Measurements from ENCODE around the gene EEFSEC.
"Not testable (repeated sequence)": the region's sequence is repeated elsewhere in the genome, so short reads cannot be mapped to it uniquely, and the experiment has no call there.

Gene EEFSEC

DNA sequence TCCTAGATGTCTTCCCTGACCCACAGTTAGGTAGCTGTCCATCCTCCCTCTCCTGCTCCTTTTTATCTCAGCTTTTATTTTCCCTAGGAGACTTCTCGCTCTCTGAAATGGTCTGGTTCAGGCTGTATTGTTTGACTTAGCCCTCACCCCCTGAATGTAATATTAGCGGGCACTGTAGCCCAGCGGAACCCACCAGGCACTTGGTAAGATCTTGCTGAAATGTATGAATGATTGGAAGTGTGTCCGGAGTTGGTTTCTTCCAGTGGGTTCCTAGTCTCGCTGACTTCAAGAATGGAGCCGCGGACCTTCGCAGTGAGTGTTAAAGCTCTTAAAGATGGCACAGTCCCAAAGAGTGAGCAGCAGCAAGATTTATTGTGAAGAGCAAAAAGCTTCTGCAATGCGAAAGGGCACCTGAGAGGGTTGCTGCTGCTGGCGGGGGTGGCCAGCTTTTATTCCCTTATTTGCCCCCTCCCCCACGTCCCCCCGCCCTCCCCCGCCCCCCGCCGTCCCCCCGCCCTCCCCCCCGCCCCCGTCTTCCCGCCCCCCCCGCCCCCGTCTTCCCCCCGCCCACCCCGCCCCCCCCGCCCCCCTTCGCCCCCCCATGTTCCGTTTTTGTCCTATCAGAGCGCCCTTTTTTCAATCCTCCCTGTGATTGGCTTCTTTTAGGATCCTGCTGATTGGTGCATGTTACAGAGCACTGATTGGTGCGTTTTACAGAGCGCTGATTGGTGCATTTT is 694 bp upstream of the EEFSEC start:
- Histone ChIP-seq H2AFZ (ENCODE audit: low read length) (peak overlapping the region; percentile 78), H3F3A (ENCODE audit: insufficient read depth, low read length) (peaks cover 12% of the 10 kb centered on the region), H3K27me3 (replicated peaks; ENCODE audit: insufficient read depth, low read length) (no peaks in the 10 kb centered on the region), H3K9me3 (replicated peaks; ENCODE audit: insufficient read depth, low read length) (no peaks in the 10 kb centered on the region), H3K9me2 (replicated peaks; ENCODE audit: insufficient read depth, low read length) (no peaks in the 10 kb centered on the region), H3K4me2 (ENCODE audit: low read depth, low read length) (peak overlapping the region; percentile 55; the same call in 1 of the 2 replicates), H4K20me1 (ENCODE audit: insufficient read depth, low read length) (no peaks in the 10 kb centered on the region), H3K79me2 (ENCODE audit: low read length) (peaks cover 21% of the 10 kb centered on the region), H3K4me1 (ENCODE audit: low read length) (no peaks in the 10 kb centered on the region), H3K4me3 (ENCODE audit: low read length) (peak overlapping the region; percentile 84), H3K36me3 (replicated peaks; ENCODE audit: insufficient read depth, low read length) (no peaks in the 10 kb centered on the region), H3K9ac (ENCODE audit: low read length) (peak overlapping the region; percentile 82; the same call in 1 of the 2 replicates), H3K27ac (ENCODE audit: low read length) (peak overlapping the region; percentile 71; the same call in 1 of the 2 replicates)
- DNase-seq: peak; percentile 79
- no peak for TF ChIP-seq EZH2 (optimal IDR thresholded peaks at IDR 0.05; ENCODE audit: low read depth, low read length)
- TF ChIP-seq EZH2phosphoT487 (IDR thresholded peaks at IDR 0.05; ENCODE audit: low read length): no peak
- TF ChIP-seq, protein P1, sequence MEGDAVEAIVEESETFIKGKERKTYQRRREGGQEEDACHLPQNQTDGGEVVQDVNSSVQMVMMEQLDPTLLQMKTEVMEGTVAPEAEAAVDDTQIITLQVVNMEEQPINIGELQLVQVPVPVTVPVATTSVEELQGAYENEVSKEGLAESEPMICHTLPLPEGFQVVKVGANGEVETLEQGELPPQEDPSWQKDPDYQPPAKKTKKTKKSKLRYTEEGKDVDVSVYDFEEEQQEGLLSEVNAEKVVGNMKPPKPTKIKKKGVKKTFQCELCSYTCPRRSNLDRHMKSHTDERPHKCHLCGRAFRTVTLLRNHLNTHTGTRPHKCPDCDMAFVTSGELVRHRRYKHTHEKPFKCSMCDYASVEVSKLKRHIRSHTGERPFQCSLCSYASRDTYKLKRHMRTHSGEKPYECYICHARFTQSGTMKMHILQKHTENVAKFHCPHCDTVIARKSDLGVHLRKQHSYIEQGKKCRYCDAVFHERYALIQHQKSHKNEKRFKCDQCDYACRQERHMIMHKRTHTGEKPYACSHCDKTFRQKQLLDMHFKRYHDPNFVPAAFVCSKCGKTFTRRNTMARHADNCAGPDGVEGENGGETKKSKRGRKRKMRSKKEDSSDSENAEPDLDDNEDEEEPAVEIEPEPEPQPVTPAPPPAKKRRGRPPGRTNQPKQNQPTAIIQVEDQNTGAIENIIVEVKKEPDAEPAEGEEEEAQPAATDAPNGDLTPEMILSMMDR (IDR thresholded peaks at IDR 0.05; ENCODE audit: low read length): no peak

DNA sequence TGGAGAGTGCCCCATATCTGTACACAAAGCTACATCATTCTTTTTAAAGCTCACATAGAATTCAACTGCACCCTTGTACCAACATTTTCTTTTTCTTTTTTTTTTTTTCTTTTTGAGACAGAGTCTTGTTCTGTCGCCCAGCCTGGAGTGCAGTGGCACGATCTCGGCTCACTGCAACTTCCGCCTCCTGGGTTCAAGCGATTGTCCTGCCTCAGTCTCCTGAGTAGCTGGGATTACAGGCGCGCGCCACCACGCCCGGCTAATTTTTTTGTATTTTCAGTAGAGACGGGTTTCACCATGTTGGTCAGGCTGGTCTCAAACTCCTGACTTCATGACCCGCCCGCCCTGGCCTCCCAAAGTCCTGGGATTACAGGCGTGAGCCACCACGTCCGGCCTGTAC is 1.1 kb downstream of the EEFSEC start:
- not testable (repeated sequence) for H3K27me3 ChIP-seq (replicated peaks; ENCODE audit: insufficient read depth, low read length); H3K9me3 ChIP-seq (replicated peaks; ENCODE audit: insufficient read depth, low read length); DNase-seq; H3K4me1 ChIP-seq (ENCODE audit: low read length); H3K27ac ChIP-seq (ENCODE audit: low read length); H3K36me3 ChIP-seq (replicated peaks; ENCODE audit: insufficient read depth, low read length); H3K9me2 ChIP-seq (replicated peaks; ENCODE audit: insufficient read depth, low read length); H4K20me1 ChIP-seq (ENCODE audit: insufficient read depth, low read length)
- Histone ChIP-seq H3K79me2 (ENCODE audit: low read length) (peaks cover 28% of the 10 kb centered on the region), H3F3A (ENCODE audit: insufficient read depth, low read length) (peaks cover 12% of the 10 kb centered on the region), H2AFZ (ENCODE audit: low read length) (peak overlapping the region; percentile 89; the same call in 1 of the 2 replicates), H3K4me2 (ENCODE audit: low read depth, low read length) (peak overlapping the region; percentile 56), H3K9ac (ENCODE audit: low read length) (peak overlapping the region; percentile 82; the same call in 1 of the 2 replicates), H3K4me3 (ENCODE audit: low read length) (peak overlapping the region; percentile 84)

DNA sequence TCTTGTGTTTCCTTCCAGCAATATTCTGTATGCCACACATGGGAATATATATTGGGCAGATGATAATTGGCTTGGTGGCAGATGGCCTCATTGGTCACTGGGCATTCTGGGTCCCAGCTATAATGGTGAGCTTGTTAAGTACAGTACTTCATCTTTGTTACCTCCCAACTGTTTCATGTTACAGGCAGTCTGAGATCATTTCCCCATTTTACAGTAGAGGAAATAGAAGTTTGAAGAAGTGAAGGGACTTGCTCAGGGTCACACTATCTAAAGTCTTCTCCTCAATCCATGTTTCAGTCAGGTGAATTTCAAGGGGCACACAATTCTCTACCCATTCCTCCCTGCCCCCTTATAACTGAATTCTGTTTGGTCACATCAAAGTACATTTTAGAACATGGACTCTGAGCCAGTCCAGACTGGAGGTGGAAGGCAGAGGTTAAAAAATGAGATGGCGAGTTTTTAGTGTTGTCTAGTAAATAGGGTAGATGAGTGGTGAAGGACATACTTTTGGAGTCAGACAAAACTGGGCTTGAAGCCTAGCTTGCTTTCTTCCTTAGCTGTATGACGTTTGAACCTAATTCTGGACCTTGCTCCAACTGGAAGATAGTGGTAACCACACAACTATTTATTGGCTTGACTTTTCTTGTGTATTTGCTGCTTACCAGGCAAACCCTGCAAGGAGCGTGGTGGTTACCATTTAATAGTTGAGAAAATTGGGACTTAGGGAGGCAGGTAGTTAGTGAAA is 2.5 kb downstream of the EEFSEC start:
- Histone ChIP-seq H3K4me2 (ENCODE audit: low read depth, low read length) (no peak overlapping the region), H3K27ac (ENCODE audit: low read length) (no peak overlapping the region), H3K36me3 (replicated peaks; ENCODE audit: insufficient read depth, low read length) (no peaks in the 10 kb centered on the region), H3K4me1 (ENCODE audit: low read length) (no peaks in the 10 kb centered on the region), H3K9me3 (replicated peaks; ENCODE audit: insufficient read depth, low read length) (no peaks in the 10 kb centered on the region), H4K20me1 (ENCODE audit: insufficient read depth, low read length) (no peaks in the 10 kb centered on the region), H3K9me2 (replicated peaks; ENCODE audit: insufficient read depth, low read length) (no peaks in the 10 kb centered on the region), H2AFZ (ENCODE audit: low read length) (no peak overlapping the region), H3K9ac (ENCODE audit: low read length) (no peak overlapping the region), H3K79me2 (ENCODE audit: low read length) (peaks cover 37% of the 10 kb centered on the region), H3K27me3 (replicated peaks; ENCODE audit: insufficient read depth, low read length) (no peaks in the 10 kb centered on the region), H3F3A (ENCODE audit: insufficient read depth, low read length) (peaks cover 12% of the 10 kb centered on the region), H3K4me3 (ENCODE audit: low read length) (no peak overlapping the region)
- no peak for DNase-seq
- TF ChIP-seq EZH2 (optimal IDR thresholded peaks at IDR 0.05; ENCODE audit: low read depth, low read length): no peak
- TF ChIP-seq, protein P1 (IDR thresholded peaks at IDR 0.05; ENCODE audit: low read length): no peak
- no peak for TF ChIP-seq EZH2phosphoT487 (IDR thresholded peaks at IDR 0.05; ENCODE audit: low read length)

Measured in MM.1S (cell line).